Natural killer cell (primary cell): ENCODE measurements around the gene DVL2. TPM values are rescaled to one million over a fixed set of nuclear protein-coding genes. Genes with fewer than 3 reads are reported as not detected.

ENCODE experiments used
- ATAC-seq, 3 donors: fragments of 150-1000 bp in 2 of 3; fragments of 200-7000 bp in 1 of 3; cut with Tn5 transposase; 1 replicate in 1 of 3; 2 replicates in 2 of 3; pipeline ENCODE4 v1.10.0; 2021; ENCODE audit warnings: mild to moderate bottlenecking in 2 of 3, moderate library complexity in 2 of 3
- DNase-seq, 2 donors: peaks; one replicate each; pipeline versions ENCODE4 v3.0.0 to v3.0.0-alpha.2; 2013 to 2021; ENCODE audit warnings: mixed read lengths in 1 of 2
- H3K27ac ChIP-seq: one replicate; pipeline ENCODE4 v1.5.1; 2013; ENCODE audit warnings: mild to moderate bottlenecking, low read length
- H3K27me3 ChIP-seq: one replicate; pipeline ENCODE4 v1.6.1; 2013; ENCODE audit warnings: low read length; ENCODE audit not compliant: control insufficient read depth, insufficient read depth
- H3K36me3 ChIP-seq: one replicate; pipeline ENCODE4 v1.6.1; 2013; ENCODE audit warnings: low read length; ENCODE audit not compliant: control insufficient read depth, insufficient read depth
- H3K4me1 ChIP-seq: one replicate; pipeline ENCODE4 v1.6.1; 2013; ENCODE audit warnings: low read length; ENCODE audit not compliant: control insufficient read depth, insufficient read depth
- H3K4me3 ChIP-seq: one replicate; pipeline ENCODE4 v1.5.1; 2013; ENCODE audit warnings: low read length
- H3K9me3 ChIP-seq: one replicate; pipeline ENCODE4 v1.6.1; 2013; ENCODE audit warnings: low read length; ENCODE audit not compliant: control insufficient read depth, insufficient read depth
- H3K27ac Mint-ChIP-seq, 2 donors: one replicate each; pipeline ENCODE4 v1.8.0; 2022; ENCODE audit warnings: mild to moderate bottlenecking in 2 of 2, mixed read lengths in 2 of 2, moderate library complexity in 1 of 2
- H3K27me3 Mint-ChIP-seq, 2 donors: one replicate each; pipeline ENCODE4 v1.8.0; 2022; ENCODE audit warnings: low read depth in 2 of 2, mixed read lengths in 2 of 2
- H3K36me3 Mint-ChIP-seq: one replicate; pipeline ENCODE4 v1.8.0; 2022; ENCODE audit warnings: mixed read lengths
- H3K4me1 Mint-ChIP-seq, 2 donors: one replicate each; pipeline ENCODE4 v1.8.0; 2022; ENCODE audit warnings: mixed read lengths in 2 of 2
- H3K4me3 Mint-ChIP-seq: one replicate; pipeline ENCODE4 v1.8.0; 2022; ENCODE audit warnings: mild to moderate bottlenecking, moderate library complexity, mixed read lengths
- H3K9me3 Mint-ChIP-seq, 2 donors: one replicate each; pipeline ENCODE4 v1.8.0; 2022; ENCODE audit warnings: mixed read lengths in 2 of 2
- WGBS: methylation state at CpG from one replicate; pipeline ENCODE4 v1.1.7; 2013; ENCODE audit warnings: missing lambda C conversion rate; ENCODE audit not compliant: insufficient coverage; 5-methylcytosine and 5-hydroxymethylcytosine counted together
- intact Hi-C: fragments of 100-400 bp; cut with micrococcal nuclease; formaldehyde crosslinking; loops from one replicate; pipeline ENCODE4 v1.14.2; 2022
- total RNA-seq, 4 donors: library from RNA; stranded (reverse); fragments of 120-200 nt in 1 of 4; gene quantifications; one replicate each; pipeline versions ENCODE4 v1.2.3 to v1.2.4, GENCODE V29; 2013 to 2022
- TF ChIP-seq, protein P1 (sequence below): fragments of 200-600 bp; IDR thresholded peaks from one replicate; pipeline ENCODE4 v1.8.0; 2022; ENCODE audit warnings: antibody characterized with exemption

DVL2 gene
- total RNA-seq, 3 donors from 2014 or later (not counting 1 experiment from before 2014, with no cell fraction given), result 46.5 to 66.6 (median 61.5) TPM

DNA sequence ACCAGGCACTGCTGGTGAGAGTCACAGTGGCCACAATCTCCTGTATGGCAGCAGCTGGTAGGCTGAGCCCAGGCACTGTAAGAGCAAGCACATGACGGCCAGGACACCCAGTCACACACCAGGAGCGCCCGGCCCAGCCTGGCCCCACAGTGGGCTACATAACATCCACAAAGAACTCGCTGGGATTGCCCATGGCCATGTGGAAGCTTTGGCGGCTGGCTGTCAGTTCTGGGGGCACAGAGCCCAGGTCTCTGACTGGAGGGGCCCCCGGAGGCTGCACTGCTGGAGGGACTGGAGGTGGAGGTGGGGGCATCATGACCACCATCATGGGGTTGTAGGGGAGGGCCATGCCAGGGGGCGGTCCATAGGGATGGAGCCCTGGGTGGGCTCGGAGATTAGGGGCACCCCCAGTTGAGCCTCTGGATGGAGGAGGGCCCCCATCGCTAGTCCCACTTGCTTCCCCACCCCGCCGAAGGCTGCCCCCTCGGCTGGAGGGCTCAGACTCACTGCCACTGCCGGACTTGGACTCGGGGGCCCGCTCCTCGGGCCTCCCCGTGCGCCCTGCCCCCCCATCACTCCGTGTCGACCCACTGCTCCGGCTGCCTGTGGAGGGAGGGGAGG is 8.5 kb downstream of the DVL2 start:
- H3K36me3 Mint-ChIP-seq, result no peaks in the 10 kb centered on the region
- H3K27ac Mint-ChIP-seq, result no peak overlapping the region
- DNase-seq (no peak), ATAC-seq (no peak)
- Histone ChIP-seq H3K4me1 (peaks cover 5% of the 10 kb centered on the region), H3K27ac (no peak overlapping the region), H3K36me3 (peaks cover 75% of the 10 kb centered on the region), H3K4me3 (no peak overlapping the region), H3K27me3 (no peaks in the 10 kb centered on the region), H3K9me3 (no peaks in the 10 kb centered on the region)
- H3K9me3 Mint-ChIP-seq, result no peaks in the 10 kb centered on the region
- no peak overlapping the region for H3K4me3 Mint-ChIP-seq
- no peaks in the 10 kb centered on the region for H3K27me3 Mint-ChIP-seq
- intact Hi-C loops, result no loop called here
- 97% methylated on average over 18 of the region's 21 CpGs for WGBS
- H3K4me1 Mint-ChIP-seq, result peaks cover 4 to 15% of the 10 kb centered on the region in 2 donors
- TF ChIP-seq, protein P1, sequence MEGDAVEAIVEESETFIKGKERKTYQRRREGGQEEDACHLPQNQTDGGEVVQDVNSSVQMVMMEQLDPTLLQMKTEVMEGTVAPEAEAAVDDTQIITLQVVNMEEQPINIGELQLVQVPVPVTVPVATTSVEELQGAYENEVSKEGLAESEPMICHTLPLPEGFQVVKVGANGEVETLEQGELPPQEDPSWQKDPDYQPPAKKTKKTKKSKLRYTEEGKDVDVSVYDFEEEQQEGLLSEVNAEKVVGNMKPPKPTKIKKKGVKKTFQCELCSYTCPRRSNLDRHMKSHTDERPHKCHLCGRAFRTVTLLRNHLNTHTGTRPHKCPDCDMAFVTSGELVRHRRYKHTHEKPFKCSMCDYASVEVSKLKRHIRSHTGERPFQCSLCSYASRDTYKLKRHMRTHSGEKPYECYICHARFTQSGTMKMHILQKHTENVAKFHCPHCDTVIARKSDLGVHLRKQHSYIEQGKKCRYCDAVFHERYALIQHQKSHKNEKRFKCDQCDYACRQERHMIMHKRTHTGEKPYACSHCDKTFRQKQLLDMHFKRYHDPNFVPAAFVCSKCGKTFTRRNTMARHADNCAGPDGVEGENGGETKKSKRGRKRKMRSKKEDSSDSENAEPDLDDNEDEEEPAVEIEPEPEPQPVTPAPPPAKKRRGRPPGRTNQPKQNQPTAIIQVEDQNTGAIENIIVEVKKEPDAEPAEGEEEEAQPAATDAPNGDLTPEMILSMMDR, result no peak

DNA sequence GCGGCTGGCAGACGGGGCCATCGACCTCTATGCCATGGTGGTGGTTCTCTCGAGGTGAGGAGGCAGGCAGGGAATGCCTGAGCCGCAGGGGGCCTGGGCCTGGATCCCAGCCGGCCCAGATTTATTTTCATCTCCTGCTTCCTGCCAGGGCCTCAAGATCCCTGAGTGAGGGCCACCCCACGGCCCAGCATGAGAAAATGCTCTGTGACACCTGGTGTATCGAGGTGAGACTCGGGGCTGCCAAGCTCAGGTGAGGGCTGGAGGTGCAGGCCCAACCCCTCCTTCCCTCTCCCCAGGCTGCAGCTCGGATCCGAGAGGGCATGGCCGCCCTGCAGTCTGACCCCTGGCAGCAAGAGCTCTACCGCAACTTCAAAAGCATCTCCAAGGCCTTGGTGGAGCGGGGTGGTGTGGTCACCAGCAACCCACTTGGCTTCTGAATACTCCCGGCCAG is 9.6 kb downstream of the DVL2 start:
- no peaks in the 10 kb centered on the region for H3K9me3 Mint-ChIP-seq
- Histone ChIP-seq H3K4me1 (peaks cover 13% of the 10 kb centered on the region), H3K27me3 (no peaks in the 10 kb centered on the region), H3K4me3 (no peak overlapping the region), H3K36me3 (peaks cover 69% of the 10 kb centered on the region), H3K27ac (no peak overlapping the region), H3K9me3 (no peaks in the 10 kb centered on the region)
- intact Hi-C loops, result no loop called here
- H3K4me3 Mint-ChIP-seq, result no peak overlapping the region
- DNase-seq (no peak), ATAC-seq (no peak)
- TF ChIP-seq, protein P1, result no peak
- peaks cover 14 to 18% of the 10 kb centered on the region in 2 donors for H3K4me1 Mint-ChIP-seq
- no peak overlapping the region for H3K27ac Mint-ChIP-seq
- WGBS, result 93% methylated on average over 15 of the region's 15 CpGs
- no peaks in the 10 kb centered on the region for H3K27me3 Mint-ChIP-seq
- no peaks in the 10 kb centered on the region for H3K36me3 Mint-ChIP-seq

DNA sequence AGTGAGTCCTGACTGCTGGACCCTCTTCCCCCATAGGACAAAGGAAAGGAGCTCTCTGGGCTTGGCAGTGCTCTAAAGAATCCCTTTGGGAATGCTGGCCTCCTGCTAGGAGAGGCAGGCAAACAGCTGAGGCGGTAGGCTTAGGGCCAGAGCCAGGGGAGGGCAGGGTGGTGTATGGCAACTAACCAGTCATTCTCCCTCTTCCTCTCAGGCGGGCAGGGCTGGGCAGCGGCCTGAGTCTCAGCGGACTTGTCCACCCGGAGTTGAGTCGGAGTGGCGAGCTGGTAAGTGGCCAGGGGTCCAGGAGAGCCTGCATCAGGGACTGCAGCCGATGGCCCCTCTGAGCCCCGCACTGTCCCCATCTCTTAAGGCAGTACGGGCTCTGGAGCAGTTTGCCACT is 10.2 kb downstream of the DVL2 start:
- TF ChIP-seq, protein P1, result no peak
- no peaks in the 10 kb centered on the region for H3K9me3 Mint-ChIP-seq
- DNase-seq, result no peak
- Histone ChIP-seq H3K27ac (no peak overlapping the region), H3K36me3 (peaks cover 64% of the 10 kb centered on the region), H3K27me3 (no peaks in the 10 kb centered on the region), H3K4me3 (no peak overlapping the region), H3K9me3 (no peaks in the 10 kb centered on the region), H3K4me1 (peaks cover 19% of the 10 kb centered on the region)
- WGBS, result 97% methylated on average over 10 of the region's 10 CpGs
- peak overlapping the region in 1 of 2 donors; percentile 8 for H3K27ac Mint-ChIP-seq
- ATAC-seq, result no peak
- no peaks in the 10 kb centered on the region for H3K36me3 Mint-ChIP-seq
- H3K27me3 Mint-ChIP-seq, result no peaks in the 10 kb centered on the region
- peaks cover 19 to 23% of the 10 kb centered on the region in 2 donors for H3K4me1 Mint-ChIP-seq
- intact Hi-C loops, result no loop called here
- no peak overlapping the region for H3K4me3 Mint-ChIP-seq

DNA sequence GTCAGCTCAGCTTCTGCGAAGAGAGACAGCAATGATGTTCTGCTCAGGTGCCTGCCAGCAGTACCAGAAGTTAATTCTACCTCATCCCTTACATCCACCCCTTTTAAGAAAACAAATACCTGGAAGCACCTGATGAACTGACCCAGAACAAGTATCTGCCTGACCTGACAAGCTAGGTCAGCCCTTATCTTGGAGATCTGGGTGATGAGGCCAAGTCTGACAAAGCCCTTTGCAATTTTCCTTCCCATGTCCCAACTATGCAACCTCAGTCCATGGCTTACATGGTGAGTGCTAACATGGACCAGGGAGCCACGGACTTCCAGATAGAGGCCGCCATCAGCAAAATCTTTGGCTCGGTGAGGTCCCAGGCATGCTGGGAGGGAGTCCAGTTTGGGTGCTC is 10.9 kb downstream of the DVL2 start:
- Histone ChIP-seq H3K4me3 (no peak overlapping the region), H3K27me3 (no peaks in the 10 kb centered on the region), H3K27ac (no peak overlapping the region), H3K36me3 (peaks cover 57% of the 10 kb centered on the region), H3K9me3 (no peaks in the 10 kb centered on the region), H3K4me1 (peaks cover 24% of the 10 kb centered on the region)
- no peak for DNase-seq
- ATAC-seq, result no peak
- intact Hi-C loops, result no loop called here
- WGBS, result 95% methylated on average over 4 of the region's 4 CpGs
- H3K27ac Mint-ChIP-seq, result peak overlapping the region in 1 of 2 donors; percentile 8
- peaks cover 19 to 29% of the 10 kb centered on the region in 2 donors for H3K4me1 Mint-ChIP-seq
- TF ChIP-seq, protein P1, result no peak
- H3K4me3 Mint-ChIP-seq, result no peak overlapping the region
- H3K9me3 Mint-ChIP-seq, result no peaks in the 10 kb centered on the region
- H3K36me3 Mint-ChIP-seq, result no peaks in the 10 kb centered on the region
- H3K27me3 Mint-ChIP-seq, result no peaks in the 10 kb centered on the region
